Spinal cord (tissue), 10 donors: ENCODE data around the gene FLT3. TPM values are rescaled to one million over a fixed set of nuclear protein-coding genes. Genes with fewer than 3 reads are reported as not detected.
"Not testable (repeated sequence)": the region's sequence is repeated elsewhere in the genome, so short reads cannot be mapped to it uniquely, and the experiment has no call there.

Experiments
- DNase-seq, 6 donors: peaks; one replicate each; pipeline versions ENCODE4 v3.0.0 to v3.0.0-alpha.2; 2013 to 2015; ENCODE audit warnings: low spot score in 6 of 6, low read depth in 4 of 6
- H3K27ac ChIP-seq: one replicate; pipeline ENCODE4 v1.5.1; 2013; ENCODE audit warnings: low read depth, low read length, control low read depth
- H3K27me3 ChIP-seq: one replicate; pipeline ENCODE4 v1.6.1; 2013; ENCODE audit warnings: low read length; ENCODE audit not compliant: control insufficient read depth, insufficient read depth
- H3K36me3 ChIP-seq: one replicate; pipeline ENCODE4 v1.6.1; 2013; ENCODE audit warnings: low read length; ENCODE audit not compliant: control insufficient read depth, insufficient read depth
- H3K4me1 ChIP-seq: one replicate; pipeline ENCODE4 v1.6.1; 2013; ENCODE audit warnings: low read length; ENCODE audit not compliant: control insufficient read depth, insufficient read depth
- H3K4me3 ChIP-seq: one replicate; pipeline ENCODE4 v1.5.1; 2013; ENCODE audit warnings: low read depth, low read length, control low read depth
- H3K9me3 ChIP-seq: one replicate; pipeline ENCODE4 v1.6.1; 2013; ENCODE audit warnings: low read length; ENCODE audit not compliant: control insufficient read depth, insufficient read depth
- WGBS: methylation state at CpG from one replicate; pipeline ENCODE4 v1.1.5; 2013; ENCODE audit warnings: missing lambda C conversion rate; ENCODE audit not compliant: insufficient coverage; 5-methylcytosine and 5-hydroxymethylcytosine counted together
- polyA plus RNA-seq, 2 donors: library from polyadenylated mRNA; unstranded; fragments of 120-200 nt; gene quantifications; one replicate each; pipeline ENCODE4 v1.2.1, GENCODE V29; 2013; ENCODE audit not compliant: insufficient read length in 2 of 2
- total RNA-seq, 2 donors: library from RNA; depleted of rRNA in 1 of 2; stranded (reverse); fragments of 120-200 nt in 1 of 2; fragments of >200 nt in 1 of 2; gene quantifications; one replicate each; pipeline versions ENCODE4 v1.2.3 to v1.2.4, GENCODE V29; 2013 to 2014
- donor health status: healthy.

Gene FLT3
- total and polyA plus RNA-seq, 4 donors = 1.9 to 7.8 (median 4.6) TPM

DNA sequence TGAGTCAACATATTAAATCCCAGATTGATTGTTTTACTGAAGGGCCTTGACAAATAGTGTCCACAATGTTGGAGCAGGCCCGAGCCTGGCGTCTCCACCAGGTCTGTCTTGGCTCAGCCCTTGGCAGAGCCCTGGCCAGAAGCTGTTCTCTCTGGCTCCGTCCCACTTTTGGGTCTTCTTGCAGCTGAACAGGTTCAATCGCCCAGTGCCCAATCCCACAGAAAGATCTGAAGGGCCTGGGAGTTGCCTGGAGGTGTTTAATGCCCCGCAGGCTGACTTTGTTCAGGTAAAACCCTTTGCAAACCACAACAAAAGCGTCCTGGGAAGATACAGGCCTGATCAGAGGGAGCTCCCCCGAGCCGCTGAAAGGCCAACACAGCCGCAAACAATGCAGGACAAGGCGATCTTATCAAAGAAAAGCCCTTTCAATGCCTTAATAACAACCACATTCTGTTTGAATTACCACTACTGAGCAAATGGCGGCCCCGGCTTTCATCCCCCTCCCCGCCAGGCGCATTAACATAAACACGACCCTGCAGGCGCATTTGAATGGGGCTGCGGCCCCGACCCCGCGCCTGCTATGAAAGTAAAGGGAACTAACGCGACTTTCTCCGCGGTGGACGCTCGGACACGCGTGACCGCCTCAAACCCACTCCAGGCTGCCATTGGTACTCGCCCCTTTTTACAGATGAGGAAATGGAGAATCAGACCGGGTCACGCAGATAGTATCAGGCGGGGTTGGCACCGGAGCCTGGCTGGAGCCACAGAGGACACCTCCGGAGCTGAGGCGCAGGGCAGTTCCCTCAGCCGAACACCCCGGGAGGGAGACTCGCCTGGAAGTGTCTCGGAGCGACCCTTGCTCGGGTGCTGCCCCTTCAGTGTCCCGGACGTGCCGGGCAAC lies 134.4 kb downstream of the FLT3 start:
- WGBS = 3% methylated on average over 45 of the region's 45 CpGs
- Histone ChIP-seq H3K9me3 (no peaks in the 10 kb centered on the region), H3K4me1 (peaks cover 28% of the 10 kb centered on the region), H3K36me3 (no peaks in the 10 kb centered on the region), H3K27me3 (peaks cover 98% of the 10 kb centered on the region), H3K27ac (no peak overlapping the region), H3K4me3 (no peak overlapping the region)
- DNase-seq = no peak

DNA sequence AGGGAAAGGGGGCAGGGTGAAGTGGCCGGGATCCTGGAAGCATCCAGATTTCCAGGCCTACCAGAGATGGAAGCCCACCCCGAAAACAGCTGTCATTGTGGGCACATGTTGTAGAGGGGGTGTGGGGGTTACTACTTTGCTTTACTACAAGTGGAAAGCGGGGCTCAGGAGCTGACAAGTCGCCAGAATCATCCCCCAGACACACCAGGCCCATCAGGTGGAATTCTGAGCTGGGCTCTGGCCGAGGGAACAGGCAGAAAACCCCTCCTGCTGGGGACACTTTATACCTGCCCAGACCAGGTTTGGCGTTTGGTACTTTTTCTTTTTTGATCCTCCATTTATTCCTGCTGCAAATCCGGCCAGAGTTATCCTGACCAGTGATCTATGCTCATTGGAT lies 135.0 kb downstream of the FLT3 start:
- Histone ChIP-seq H3K4me1 (peaks cover 34% of the 10 kb centered on the region), H3K4me3 (no peak overlapping the region), H3K9me3 (no peaks in the 10 kb centered on the region), H3K27me3 (peaks cover 98% of the 10 kb centered on the region), H3K36me3 (no peaks in the 10 kb centered on the region), H3K27ac (no peak overlapping the region)
- 34% methylated on average over 4 of the region's 7 CpGs for WGBS
- no peak for DNase-seq

DNA sequence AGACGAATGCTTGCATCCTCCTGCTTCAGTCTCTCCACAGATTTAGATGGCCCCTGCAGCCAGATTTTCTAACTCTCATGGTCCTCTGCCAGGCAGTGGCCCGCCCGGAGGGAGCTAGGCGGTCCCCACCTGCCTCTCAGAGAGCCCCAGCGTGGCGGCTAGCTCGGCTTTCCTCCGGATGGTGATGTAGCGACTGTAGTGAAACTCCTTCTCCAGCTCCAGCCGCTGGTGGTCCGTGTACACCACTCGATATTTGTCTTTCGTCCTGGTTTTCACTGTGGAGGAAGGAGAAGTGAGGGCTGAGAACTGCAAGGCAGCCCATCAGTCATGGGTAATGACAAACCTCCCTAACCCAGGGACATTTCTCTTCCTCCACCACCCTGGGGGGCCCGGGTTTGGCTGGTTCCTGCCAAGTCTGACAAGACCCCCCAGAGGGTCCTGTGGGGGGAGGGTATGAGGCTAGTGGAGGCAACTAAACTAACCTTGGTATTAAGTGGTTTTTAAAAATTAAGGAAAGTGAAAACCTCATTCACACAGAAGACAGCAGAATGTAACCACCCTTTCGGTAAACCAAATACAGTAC lies 135.5 kb downstream of the FLT3 start:
- DNase-seq = no peak
- peaks cover 98% of the 10 kb centered on the region for H3K27me3 ChIP-seq
- no peaks in the 10 kb centered on the region for H3K36me3 ChIP-seq
- H3K27ac ChIP-seq = no peak overlapping the region
- WGBS = 16% methylated on average over 9 of the region's 15 CpGs
- H3K4me3 ChIP-seq = no peak overlapping the region
- H3K9me3 ChIP-seq = no peaks in the 10 kb centered on the region
- peaks cover 39% of the 10 kb centered on the region for H3K4me1 ChIP-seq

DNA sequence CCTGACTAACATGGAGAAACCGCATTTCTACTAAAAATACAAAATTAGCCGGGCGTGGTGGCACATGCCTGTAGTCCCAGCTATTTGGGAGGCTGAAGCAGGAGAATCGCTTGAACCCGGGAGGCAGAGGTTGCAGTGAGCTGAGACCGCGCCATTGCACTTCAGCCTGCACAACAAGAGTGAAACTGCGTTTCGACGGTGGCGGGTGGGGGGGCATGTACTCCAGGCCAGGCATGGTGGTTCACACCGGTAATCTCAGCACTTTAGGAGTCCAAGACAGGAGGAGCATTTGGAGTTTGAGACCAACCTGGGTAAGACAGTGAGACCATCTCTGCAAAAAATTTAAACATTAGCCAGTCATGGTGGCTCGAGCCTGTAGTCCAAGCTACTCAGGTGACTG lies 136.2 kb downstream of the FLT3 start:
- peaks cover 41% of the 10 kb centered on the region for H3K4me1 ChIP-seq
- not testable (repeated sequence) for H3K36me3 ChIP-seq, H3K27ac ChIP-seq, DNase-seq, H3K4me3 ChIP-seq, H3K9me3 ChIP-seq
- H3K27me3 ChIP-seq = peaks cover 98% of the 10 kb centered on the region
- 45% methylated on average over 13 of the region's 13 CpGs for WGBS

DNA sequence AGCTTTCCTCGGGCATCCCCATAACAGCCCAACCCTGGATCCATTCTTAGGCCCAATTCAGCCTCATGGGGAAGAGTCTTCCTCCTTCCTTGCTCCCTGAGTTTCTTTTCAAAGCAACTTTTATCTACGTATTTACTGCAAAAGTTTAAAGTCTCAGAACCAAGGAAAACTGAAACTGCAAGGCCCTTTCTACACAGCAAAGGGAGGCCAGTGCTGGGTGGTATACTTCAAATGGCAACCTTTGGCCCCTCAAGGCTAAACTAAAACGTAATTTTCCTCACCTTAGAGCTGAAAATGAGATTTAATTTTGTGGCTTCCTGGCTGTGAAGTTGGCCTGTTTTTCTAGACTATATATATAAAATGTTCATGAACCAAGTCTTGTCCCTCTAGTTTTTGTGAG lies 136.9 kb downstream of the FLT3 start:
- H3K4me1 ChIP-seq = peaks cover 35% of the 10 kb centered on the region
- H3K27ac ChIP-seq = no peak overlapping the region
- DNase-seq = no peak
- 76% methylated on average over 2 of the region's 3 CpGs for WGBS
- peaks cover 99% of the 10 kb centered on the region for H3K27me3 ChIP-seq
- no peak overlapping the region for H3K4me3 ChIP-seq
- no peaks in the 10 kb centered on the region for H3K36me3 ChIP-seq
- H3K9me3 ChIP-seq = no peaks in the 10 kb centered on the region

DNA sequence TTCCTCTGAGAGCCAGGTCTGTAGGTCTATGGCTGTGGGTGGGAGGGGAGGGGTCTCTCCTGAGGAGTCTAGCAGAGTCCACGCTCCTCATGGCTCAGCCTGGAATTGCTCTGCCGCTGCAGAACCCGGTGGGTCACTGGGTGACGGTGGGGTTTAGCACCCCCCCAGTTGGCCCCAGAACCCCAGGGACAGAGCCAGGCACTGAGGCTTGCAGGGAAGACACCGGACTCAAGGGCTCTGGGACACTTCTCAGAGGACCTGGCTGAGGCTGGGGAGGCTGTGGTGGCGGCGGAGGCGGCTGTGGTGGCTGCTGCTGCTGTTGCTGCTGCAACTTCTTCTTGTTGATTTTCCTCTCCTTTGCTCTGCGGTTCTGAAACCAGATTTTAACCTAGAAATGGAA lies 137.4 kb downstream of the FLT3 start:
- Histone ChIP-seq H3K9me3 (no peaks in the 10 kb centered on the region), H3K4me3 (no peak overlapping the region), H3K36me3 (no peaks in the 10 kb centered on the region), H3K27me3 (peaks cover 99% of the 10 kb centered on the region), H3K27ac (no peak overlapping the region), H3K4me1 (peaks cover 33% of the 10 kb centered on the region)
- 60% methylated on average over 8 of the region's 9 CpGs for WGBS
- no peak for DNase-seq

DNA sequence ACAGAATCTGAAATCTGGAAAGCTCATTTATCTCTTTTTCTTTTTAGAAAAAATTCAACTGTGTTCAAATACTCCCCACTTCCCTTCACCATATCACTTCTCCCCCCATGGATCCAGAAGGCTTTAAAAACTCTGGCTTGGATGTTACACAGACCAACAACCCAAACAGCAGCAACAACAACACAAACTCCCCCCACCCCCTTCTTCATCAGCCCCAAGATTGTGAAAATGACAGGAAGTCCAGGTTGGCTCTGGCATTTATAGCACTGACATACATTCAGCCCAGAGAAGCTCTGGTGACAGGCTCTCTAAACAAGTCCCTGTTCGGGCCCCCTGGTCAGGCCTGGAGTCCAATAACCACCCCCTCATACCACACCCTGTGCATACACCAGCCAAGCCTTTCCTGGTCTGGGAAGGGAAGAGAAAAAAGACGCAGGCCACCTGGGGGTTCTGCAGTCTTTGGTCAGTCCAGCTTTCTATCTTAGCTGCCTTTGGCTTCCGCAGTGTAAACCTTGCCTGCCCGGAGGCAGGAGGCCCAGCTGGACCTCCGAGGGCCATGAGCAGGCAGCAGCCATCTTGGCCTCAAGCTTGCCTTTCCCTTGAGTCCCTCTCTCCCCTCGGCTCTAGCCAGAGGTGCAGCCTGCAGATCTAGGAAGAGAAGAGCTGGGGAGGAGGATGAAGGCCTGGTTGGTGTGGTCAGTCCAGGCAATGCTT lies 138.1 kb downstream of the FLT3 start:
- WGBS = 30% methylated on average over 3 of the region's 6 CpGs
- Histone ChIP-seq H3K4me1 (peaks cover 29% of the 10 kb centered on the region), H3K4me3 (no peak overlapping the region), H3K27ac (no peak overlapping the region), H3K27me3 (peaks cover 99% of the 10 kb centered on the region), H3K9me3 (no peaks in the 10 kb centered on the region), H3K36me3 (no peaks in the 10 kb centered on the region)
- no peak for DNase-seq

DNA sequence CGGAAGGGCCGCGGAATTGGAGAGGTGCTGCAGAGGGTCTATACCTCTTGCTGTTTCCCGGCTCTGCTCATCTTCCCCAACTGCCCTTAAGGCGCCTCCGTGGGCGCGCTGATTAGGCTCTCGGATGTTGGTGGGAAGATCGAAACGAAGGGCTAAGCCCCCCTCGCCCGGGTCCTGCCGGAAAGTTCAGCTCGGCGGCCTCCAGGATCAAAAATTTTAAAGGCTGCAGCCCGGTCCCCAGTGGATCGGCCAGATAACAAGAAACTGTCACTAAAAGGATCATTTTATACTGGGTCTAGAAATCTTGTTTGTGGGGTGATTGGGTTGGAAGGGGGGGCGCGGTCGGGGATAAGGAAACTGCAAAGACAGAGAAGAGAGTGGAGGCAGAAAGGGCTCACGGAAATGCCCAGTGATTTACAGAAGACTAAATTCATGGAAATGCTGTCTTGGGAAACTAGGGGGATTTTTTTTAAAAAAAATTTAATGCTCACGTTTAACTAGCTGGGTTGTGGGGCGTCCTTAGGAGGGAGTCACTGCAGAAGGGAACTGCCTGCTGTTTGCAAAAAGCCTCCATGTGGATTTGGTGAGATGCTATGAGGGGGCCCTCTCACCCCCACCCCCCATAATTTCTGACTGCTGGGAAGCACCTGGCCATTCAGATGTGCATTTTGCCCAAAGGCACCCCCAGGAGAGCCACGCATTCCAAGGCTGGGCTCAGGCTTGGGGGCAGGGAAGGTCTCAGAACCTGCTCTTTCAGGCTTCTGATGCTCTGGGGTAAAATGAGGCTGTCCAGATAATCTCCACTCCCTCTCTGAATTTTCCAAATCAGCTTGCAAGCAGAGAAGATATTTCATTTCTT lies 138.9 kb downstream of the FLT3 start:
- Histone ChIP-seq H3K4me3 (no peak overlapping the region), H3K4me1 (peaks cover 26% of the 10 kb centered on the region), H3K36me3 (no peaks in the 10 kb centered on the region), H3K27me3 (peaks cover 98% of the 10 kb centered on the region), H3K27ac (no peak overlapping the region), H3K9me3 (no peaks in the 10 kb centered on the region)
- 4% methylated on average over 22 of the region's 25 CpGs for WGBS
- no peak for DNase-seq
